ENCODE data around the gene MYO1E.

DNA sequence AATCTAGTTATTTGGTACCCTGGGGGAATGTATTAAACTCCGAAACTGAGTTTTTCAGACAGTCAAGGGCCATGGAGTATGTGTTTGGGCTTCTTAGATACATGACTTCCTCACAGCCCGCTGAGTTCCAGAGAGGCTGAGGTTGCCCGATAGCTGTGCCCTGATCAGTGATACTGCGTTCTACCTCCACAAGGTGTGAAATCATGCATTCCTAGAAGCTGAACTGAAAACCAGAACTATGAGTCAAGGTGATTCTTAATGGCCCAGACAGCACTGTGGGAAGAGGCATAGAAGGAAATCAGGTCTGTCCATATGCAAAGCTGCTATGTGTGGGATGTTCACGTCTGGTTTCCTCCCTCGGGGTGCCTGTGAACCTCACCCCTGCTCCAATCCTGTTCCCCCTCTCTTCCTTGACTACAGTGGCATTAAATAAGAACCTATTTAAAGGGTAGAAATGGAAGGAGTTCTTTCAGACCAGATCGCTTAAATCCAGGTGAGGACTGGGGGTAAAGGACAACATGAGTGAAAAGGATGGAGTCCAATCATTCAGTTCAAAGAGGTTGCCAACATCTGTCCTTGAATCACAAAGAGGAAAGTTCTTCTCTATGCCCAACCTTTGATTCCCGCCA, 74.3 kb downstream of the MYO1E start:
- TF ChIP-seq, protein P1, sequence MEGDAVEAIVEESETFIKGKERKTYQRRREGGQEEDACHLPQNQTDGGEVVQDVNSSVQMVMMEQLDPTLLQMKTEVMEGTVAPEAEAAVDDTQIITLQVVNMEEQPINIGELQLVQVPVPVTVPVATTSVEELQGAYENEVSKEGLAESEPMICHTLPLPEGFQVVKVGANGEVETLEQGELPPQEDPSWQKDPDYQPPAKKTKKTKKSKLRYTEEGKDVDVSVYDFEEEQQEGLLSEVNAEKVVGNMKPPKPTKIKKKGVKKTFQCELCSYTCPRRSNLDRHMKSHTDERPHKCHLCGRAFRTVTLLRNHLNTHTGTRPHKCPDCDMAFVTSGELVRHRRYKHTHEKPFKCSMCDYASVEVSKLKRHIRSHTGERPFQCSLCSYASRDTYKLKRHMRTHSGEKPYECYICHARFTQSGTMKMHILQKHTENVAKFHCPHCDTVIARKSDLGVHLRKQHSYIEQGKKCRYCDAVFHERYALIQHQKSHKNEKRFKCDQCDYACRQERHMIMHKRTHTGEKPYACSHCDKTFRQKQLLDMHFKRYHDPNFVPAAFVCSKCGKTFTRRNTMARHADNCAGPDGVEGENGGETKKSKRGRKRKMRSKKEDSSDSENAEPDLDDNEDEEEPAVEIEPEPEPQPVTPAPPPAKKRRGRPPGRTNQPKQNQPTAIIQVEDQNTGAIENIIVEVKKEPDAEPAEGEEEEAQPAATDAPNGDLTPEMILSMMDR (IDR thresholded peaks at IDR 0.05; ENCODE audit: low read depth, low read length, poor library complexity, severe bottlenecking), result no peak
- TF ChIP-seq EZH2phosphoT487 (IDR thresholded peaks at IDR 0.05; ENCODE audit: borderline replicate concordance, low read length), result no peak
